GM21515 (cell line): ENCODE measurements around the gene PET100.

Experiments used
- ATAC-seq: cut with Tn5 transposase; IDR thresholded peaks from one replicate; pipeline ENCODE4 v1.9.1; 2021; ENCODE audit not compliant: unreplicated experiment

Gene PET100

DNA sequence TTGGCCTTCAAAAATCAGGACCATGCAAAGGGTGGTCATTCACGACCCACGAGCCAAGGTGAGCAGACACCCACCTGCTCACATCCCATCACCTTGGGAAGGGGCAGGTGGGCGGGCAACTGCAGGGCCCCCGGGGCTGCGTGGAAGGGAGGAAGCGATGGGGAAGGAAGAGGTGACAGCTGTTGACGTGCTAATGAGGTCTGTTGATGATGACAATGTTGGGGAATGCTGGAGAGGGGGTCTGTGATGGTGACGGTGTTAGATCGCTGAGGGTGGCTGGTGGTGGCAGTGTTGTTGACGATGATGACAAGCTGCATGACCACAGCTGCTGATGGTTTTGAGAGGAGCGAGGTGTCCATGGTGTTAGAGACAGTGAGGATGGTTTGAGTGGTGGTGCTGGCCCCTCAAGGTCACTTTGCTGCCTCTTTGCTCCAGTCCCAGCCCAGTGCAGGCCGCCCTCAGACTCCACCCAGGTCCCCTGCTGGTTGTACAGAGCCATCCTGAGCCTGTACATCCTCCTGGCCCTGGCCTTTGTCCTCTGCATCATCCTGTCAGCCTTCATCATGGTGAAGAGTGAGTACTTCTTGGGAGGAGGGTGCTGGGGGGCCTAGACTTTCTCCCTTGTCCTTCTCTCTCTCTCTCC, 48.2 kb downstream of the PET100 start:
- no peak for ATAC-seq

DNA sequence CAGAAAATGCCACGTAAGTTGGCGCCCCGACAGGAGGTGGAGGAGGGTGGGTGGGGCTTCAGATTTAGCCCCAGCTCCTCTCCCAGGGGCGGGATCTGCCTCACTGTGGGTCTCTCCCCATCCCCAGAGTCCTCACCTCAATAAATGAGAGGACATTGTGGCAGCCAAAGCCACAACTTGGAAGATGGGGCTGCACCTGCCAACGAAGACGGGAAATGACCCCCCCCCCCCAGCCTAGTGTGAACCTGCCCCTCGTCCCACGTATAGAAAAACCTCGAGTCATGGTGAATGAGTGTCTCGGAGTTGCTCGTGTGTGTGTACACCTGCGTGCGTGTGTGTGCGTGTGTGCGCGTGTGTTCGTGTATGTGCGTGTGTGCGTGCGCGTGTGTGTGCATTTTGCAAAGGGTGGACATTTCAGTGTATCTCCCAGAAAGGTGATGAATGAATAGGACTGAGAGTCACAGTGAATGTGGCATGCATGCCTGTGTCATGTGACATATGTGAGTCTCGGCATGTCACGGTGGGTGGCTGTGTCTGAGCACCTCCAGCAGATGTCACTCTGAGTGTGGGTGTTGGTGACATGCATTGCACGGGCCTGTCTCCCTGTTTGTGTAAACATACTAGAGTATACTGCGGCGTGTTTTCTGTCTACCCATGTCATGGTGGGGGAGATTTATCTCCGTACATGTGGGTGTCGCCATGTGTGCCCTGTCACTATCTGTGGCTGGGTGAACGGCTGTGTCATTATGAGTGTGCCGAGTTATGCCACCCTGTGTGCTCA, 49.6 kb downstream of the PET100 start:
- ATAC-seq = no peak

GRCh38 chr19:7679771-7680605, 50.4 kb downstream of the PET100 start:
- ATAC-seq = no peak

DNA sequence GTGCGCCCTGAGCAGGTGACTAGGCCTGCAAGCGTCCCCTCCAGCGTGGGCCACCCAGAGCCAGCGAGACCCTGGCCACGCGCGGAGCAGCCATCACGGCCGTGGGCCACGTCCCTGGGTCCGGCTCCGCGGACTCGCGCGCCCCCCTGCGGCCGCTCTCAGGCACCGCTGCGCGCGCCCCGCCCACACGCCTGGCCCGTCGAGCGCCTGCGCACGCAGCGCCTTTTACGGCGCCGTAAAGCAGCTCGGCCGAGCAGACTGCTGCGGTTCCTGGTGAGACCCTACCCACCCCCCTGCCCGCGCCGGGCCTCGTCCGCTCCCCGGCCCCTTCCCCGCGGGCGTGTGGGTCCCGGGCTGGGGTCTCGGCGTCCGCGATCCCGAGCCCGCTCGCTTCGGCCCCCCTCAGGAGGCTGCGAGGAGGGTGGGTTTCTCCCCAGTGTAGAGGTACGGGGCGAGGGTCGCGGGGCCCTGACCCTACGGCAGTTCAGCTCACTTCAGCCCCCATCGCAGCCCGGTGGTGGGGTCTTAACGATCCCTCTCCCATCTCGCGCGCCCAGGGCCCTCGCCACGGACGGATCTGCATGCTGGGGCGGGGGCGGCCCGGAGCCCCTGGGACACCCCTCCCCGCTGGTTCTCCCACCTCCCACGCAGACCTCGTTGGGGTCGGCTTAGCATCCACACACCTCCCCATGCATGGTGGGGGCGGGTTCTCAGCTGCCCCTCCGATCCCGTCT, 51.2 kb downstream of the PET100 start, which contains the start of gene TRAPPC5:
Gene TRAPPC5 (plus strand): TSS at position 228 of the 734 bp plus-strand sequence. CDS start 1,421 bp downstream, outside the sequence.
- ATAC-seq = peak; percentile 46
